ENCODE results near the gene LYPD5.
"Not testable (repeated sequence)": the region's sequence is repeated elsewhere in the genome, so short reads cannot be mapped to it uniquely, and the experiment has no call there.

Gene LYPD5

DNA sequence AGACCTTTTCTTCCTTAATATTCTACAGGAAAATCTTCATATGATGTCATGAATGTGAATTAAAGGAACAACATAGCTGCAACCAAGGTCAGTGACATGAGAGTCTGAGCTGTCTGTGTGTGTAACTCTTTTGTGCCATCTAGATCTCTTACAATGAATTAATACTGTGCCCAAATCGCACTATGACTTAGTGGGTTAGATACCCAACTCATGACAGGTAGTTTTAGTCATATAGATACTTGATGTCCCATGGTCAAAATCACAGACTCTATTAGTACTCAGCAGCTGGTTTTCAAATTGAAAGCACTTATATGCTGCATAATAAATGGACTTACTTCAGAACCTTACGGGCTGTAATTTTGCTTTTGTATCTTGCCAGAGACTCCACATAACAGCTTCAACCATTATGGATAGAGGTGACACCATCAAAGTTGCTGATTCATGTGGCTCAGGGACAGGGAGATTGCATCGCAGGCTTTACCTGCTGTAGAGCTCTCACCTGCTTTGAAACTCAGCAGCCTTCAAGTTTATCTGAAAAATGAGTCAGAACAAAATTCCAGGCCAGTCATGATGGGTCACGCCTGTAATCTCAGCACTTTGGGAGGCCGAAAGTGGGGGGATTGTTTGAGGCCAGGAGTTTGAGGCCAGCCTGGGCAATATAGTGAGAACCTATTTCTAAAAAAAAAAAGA, 12.6 kb upstream of the LYPD5 start:
- no peaks in the 10 kb centered on the region for H3K36me3 Mint-ChIP-seq
- peaks cover under 1% of the 10 kb centered on the region for H3K4me1 Mint-ChIP-seq
- DNase-seq: no peak
- peaks cover 6% of the 10 kb centered on the region for H3K9me3 Mint-ChIP-seq
- H3K27ac Mint-ChIP-seq: no peak overlapping the region
- CTCF ChIA-PET: no interaction called here
- peaks cover 21% of the 10 kb centered on the region for H3K27me3 Mint-ChIP-seq
- H3K4me3 Mint-ChIP-seq: no peak overlapping the region

DNA sequence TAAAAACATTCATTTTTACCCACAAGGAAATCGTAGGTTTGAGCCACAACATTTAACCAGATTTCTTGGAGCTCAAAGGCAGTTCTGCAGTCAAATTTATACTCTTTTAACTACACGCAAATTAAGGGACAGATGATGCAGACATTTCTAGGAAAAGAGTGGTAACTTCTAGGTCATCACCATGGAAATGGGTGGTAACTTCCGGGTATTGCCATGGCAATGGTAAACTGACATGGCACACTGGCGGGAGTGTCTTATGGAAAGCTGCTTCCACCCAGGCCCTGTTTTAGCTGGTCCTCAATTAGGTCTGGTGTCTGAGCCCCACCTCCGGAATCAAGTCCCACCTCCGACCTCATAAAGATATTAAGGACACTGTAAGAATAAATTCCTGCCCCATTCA, 10.4 kb upstream of the LYPD5 start:
- H3K27me3 Mint-ChIP-seq: peaks cover 11% of the 10 kb centered on the region
- CTCF ChIA-PET: interaction anchor here (1.9 kb wide), 1 partner anchor 66 kb away, joined by 4 read pairs; no protein-coding TSS in a partner anchor
- H3K4me3 Mint-ChIP-seq: no peak overlapping the region
- no peak for DNase-seq
- H3K9me3 Mint-ChIP-seq: no peaks in the 10 kb centered on the region
- H3K4me1 Mint-ChIP-seq: no peaks in the 10 kb centered on the region
- H3K36me3 Mint-ChIP-seq: no peaks in the 10 kb centered on the region
- no peak overlapping the region for H3K27ac Mint-ChIP-seq

DNA sequence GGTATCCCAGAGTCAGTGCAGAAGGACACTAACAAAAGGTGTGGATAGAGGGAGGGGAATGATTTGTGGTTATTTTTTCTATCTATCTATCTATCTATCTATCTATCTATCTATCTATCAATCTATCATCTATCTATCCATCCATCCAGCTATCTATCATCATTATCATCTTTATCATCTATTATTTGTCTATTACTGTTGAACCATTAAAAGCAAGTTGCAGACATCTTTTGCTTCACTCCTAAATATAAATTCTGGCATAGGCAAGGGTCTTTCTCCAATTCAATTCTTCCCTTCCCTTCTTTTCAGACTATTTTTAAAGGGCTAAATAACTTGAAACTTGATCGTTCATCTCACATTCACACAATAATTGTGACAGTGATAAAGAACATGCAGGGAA, 10.0 kb upstream of the LYPD5 start:
- CTCF ChIA-PET: interaction anchor here (1.9 kb wide), 1 partner anchor 66 kb away, joined by 4 read pairs; no protein-coding TSS in a partner anchor

DNA sequence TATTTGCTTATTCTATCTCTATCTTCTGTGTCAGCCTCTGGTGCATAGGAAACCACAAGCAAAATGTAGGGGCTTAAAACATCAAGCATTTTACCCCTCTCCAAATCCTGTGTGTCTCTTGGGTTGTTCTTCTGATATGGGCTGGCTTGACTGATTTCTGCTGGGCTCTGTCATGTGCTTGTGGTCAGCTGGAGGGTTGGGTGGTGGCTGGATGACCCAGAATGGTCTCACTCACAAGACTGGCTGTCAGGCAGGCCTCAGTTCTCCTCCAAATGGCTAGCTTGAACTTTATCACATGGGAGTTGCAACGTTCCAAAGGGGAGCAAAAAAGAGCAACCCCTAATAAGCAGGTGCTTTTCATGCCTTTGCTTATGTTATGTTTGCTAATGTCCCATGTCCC, 9.6 kb upstream of the LYPD5 start:
- Mint-ChIP-seq H3K4me3 (no peak overlapping the region), H3K9me3 (no peaks in the 10 kb centered on the region), H3K27ac (no peak overlapping the region), H3K27me3 (peaks cover 18% of the 10 kb centered on the region), H3K36me3 (no peaks in the 10 kb centered on the region), H3K4me1 (no peaks in the 10 kb centered on the region)
- DNase-seq: no peak
- CTCF ChIA-PET: interaction anchor here (0.7 to 1.9 kb wide), 3 partner anchors 66 to 365 kb away, joined by 3 to 4 read pairs (median 4); no protein-coding TSS in a partner anchor

More for the DNA sequence above, 10.0 kb upstream of the LYPD5 start:
- DNase-seq: no peak
- no peaks in the 10 kb centered on the region for H3K9me3 Mint-ChIP-seq
- no peak overlapping the region for H3K4me3 Mint-ChIP-seq
- H3K27me3 Mint-ChIP-seq: peaks cover 15% of the 10 kb centered on the region
- no peaks in the 10 kb centered on the region for H3K36me3 Mint-ChIP-seq
- no peaks in the 10 kb centered on the region for H3K4me1 Mint-ChIP-seq
- H3K27ac Mint-ChIP-seq: no peak overlapping the region

DNA sequence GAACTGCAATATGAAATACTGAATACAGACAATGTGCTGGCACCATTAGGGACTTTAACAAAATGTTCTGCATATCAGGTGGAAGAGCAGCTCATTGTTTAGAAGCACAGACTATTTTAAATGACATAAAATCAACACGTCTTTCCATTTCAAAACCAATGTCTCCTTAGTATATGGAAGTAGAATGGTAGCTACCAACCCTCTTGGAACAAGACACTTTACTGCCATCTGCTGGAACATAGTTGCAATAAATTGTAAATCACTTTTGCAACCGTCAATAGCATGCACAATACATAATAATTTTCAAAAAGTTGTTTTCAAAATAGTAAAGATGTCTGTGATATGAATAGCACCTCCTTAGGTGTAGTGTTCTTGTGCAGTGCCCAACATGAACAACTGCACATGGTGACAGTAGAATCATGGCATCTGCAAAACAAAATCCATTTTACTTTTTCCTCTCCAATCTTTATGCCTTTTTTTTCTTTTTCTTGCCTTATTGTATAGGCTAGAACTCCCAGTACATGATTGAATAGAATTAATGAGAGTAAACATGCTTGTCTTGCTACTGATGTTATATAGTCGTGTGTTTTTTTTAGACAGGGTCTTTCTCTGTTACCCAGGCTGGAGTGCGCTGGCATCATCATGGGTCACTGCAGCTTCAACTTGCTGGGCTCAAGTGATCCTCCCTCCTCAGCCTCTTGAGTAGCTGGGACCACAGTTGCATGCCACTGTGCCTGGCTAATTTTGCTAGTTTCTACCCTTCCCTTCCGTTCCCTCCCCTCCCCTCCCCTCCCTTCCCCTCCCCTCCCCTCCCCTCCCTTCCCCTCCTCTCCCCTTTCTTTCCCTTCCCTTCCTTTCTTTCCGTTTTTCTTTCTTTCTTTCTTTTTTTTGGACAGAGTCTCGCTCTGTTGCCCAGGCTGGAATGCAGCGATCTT, 7.8 kb upstream of the LYPD5 start:
- Mint-ChIP-seq H3K4me3 (no peak overlapping the region), H3K27me3 (peaks cover 26% of the 10 kb centered on the region), H3K27ac (no peak overlapping the region), H3K36me3 (no peaks in the 10 kb centered on the region), H3K9me3 (no peaks in the 10 kb centered on the region), H3K4me1 (no peaks in the 10 kb centered on the region)
- DNase-seq: no peak
- CTCF ChIA-PET: interaction anchor here (0.7 to 1.7 kb wide), 19 partner anchors 11 to 403 kb away, joined by 3 to 6 read pairs (median 4); partner anchors contain the start of genes PLAUR and ZNF227

DNA sequence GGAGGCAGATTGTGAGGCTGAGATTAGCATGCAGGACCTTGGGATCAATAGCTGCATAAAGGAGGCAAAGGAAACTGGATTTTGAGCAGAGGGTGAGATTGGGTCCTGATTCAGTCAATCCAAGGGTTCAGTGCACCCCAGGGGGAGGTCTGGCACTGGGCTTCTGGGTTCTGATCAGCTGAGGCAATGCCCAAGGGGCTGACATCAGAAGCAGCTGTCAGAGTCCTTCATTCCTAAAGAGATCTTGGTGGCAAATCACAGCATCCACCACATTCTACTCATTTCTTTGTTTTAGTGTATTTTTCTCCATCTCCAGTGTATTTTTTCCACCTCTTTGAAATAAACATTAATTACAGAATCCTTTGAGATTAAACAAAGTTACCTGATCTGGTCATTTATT, 5.4 kb upstream of the LYPD5 start:
- Mint-ChIP-seq H3K36me3 (no peaks in the 10 kb centered on the region), H3K9me3 (no peaks in the 10 kb centered on the region), H3K27ac (no peak overlapping the region), H3K27me3 (peaks cover 38% of the 10 kb centered on the region), H3K4me1 (no peaks in the 10 kb centered on the region), H3K4me3 (no peak overlapping the region)
- no peak for DNase-seq
- CTCF ChIA-PET: interaction anchor here (2.6 kb wide), 1 partner anchor 63 kb away, joined by 12 read pairs; no protein-coding TSS in a partner anchor

DNA sequence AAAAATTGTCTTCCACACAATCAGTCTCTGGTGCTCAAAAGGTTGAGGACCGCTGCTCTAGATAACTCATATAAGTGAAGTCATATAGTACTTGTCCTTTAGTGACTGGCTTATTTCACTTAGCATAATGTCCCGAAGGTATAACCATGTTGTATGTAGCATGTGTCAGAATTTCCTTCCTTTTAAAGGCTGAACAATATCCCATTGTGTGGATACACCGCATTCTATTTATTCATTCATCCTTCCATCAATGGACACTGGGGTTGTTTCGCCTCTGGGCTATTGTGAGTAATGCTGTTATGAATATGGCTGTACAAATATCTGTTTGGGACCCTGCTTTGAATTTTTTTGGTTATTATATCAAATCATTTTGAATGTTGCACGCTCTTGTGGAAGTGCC, 4.6 kb upstream of the LYPD5 start:
- H3K4me1 Mint-ChIP-seq: no peaks in the 10 kb centered on the region
- DNase-seq: no peak
- CTCF ChIA-PET: interaction anchor here (1.3 to 2.6 kb wide), 2 partner anchors 62 to 64 kb away, joined by 4 to 12 read pairs; no protein-coding TSS in a partner anchor
- no peaks in the 10 kb centered on the region for H3K9me3 Mint-ChIP-seq
- peaks cover 43% of the 10 kb centered on the region for H3K27me3 Mint-ChIP-seq
- no peak overlapping the region for H3K27ac Mint-ChIP-seq
- no peak overlapping the region for H3K4me3 Mint-ChIP-seq
- no peaks in the 10 kb centered on the region for H3K36me3 Mint-ChIP-seq

DNA sequence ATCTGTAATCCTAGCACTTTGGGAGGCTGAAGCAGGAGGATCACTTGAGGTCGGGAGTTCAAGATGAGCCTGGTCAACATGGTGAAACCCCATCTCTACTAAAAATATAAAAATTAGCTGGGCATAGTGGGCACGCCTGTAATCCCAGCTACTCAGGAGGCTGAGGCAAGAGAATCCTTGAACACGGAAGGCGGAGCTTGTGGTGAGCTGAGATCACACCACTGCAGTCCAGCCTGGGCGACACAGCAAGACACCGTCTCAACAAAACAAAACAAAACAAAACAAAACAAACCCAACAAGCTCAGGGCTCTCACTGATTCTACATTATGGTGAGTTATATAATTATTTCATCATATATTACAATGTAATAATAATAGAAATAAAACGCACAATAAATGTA, 4.2 kb upstream of the LYPD5 start:
- peaks cover 43% of the 10 kb centered on the region for H3K27me3 Mint-ChIP-seq
- CTCF ChIA-PET: interaction anchor here (1.3 to 2.6 kb wide), 2 partner anchors 62 to 63 kb away, joined by 4 to 12 read pairs; no protein-coding TSS in a partner anchor
- H3K4me1 Mint-ChIP-seq, H3K36me3 Mint-ChIP-seq, H3K9me3 Mint-ChIP-seq, H3K27ac Mint-ChIP-seq, DNase-seq, H3K4me3 Mint-ChIP-seq: not testable (repeated sequence)

DNA sequence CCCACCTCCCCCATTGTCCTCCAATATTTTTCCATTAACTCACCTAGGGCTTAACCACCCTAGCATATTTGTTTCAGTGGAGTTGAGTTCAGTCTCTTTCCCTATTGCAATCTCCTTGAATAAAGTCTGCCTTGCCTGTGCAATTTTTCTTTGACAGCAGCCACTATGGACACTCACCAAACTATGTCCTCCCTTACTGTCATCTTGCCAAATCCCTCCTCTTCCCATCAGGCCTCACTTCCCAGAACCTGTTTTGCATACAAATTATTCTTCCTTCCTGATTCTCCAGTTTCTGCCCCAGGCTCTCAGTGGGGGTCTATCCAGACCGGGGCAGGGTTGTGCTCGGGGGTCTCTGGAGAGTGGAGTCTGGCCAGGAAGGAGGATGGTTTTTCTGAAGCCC, 2.2 kb upstream of the LYPD5 start:
- Mint-ChIP-seq H3K4me1 (peaks cover 6% of the 10 kb centered on the region), H3K27me3 (peaks cover 38% of the 10 kb centered on the region), H3K9me3 (no peaks in the 10 kb centered on the region), H3K36me3 (no peaks in the 10 kb centered on the region), H3K27ac (no peak overlapping the region), H3K4me3 (no peak overlapping the region)
- CTCF ChIA-PET: no interaction called here
- DNase-seq: no peak

DNA sequence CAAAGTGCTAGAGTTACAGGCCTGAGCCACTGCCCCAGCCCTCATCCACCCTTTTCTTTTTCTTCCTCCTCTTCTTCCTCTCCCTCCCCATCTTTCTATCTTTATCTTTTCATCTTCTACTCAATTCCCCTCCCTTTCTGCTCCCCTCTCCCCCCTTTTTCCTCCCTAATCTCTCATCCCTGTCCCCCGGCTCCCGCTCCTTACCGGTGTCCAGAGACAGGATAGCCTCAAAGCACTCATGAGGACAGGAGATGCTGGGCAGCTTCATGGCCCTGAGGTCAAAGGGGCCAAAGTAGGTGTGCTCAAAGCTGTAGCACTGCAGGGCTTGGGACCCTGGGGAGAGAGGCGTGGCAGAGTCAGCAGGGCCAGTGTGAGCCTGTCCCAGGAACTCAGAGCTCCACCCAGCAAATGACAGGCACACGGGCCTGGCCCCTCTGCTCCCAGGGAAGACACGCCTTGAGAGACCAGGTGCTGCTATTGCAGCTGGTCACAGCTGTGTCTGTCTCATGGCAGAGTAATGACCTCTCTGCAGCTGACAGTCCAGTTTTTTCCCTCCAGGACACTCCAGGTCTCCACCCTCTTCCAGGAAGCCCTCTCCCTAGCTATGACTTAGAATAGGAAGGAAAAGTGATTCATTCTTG, 2.6 kb downstream of the LYPD5 start:
- H3K27ac Mint-ChIP-seq: no peak overlapping the region
- no peaks in the 10 kb centered on the region for H3K36me3 Mint-ChIP-seq
- H3K9me3 Mint-ChIP-seq: peaks cover 4% of the 10 kb centered on the region
- CTCF ChIA-PET: interaction anchor here (0.7 kb wide), 1 partner anchor 55 kb away, joined by 3 read pairs; no protein-coding TSS in a partner anchor
- peaks cover 27% of the 10 kb centered on the region for H3K4me1 Mint-ChIP-seq
- no peak for DNase-seq
- H3K4me3 Mint-ChIP-seq: peak overlapping the region; percentile 72
- peaks cover 43% of the 10 kb centered on the region for H3K27me3 Mint-ChIP-seq

DNA sequence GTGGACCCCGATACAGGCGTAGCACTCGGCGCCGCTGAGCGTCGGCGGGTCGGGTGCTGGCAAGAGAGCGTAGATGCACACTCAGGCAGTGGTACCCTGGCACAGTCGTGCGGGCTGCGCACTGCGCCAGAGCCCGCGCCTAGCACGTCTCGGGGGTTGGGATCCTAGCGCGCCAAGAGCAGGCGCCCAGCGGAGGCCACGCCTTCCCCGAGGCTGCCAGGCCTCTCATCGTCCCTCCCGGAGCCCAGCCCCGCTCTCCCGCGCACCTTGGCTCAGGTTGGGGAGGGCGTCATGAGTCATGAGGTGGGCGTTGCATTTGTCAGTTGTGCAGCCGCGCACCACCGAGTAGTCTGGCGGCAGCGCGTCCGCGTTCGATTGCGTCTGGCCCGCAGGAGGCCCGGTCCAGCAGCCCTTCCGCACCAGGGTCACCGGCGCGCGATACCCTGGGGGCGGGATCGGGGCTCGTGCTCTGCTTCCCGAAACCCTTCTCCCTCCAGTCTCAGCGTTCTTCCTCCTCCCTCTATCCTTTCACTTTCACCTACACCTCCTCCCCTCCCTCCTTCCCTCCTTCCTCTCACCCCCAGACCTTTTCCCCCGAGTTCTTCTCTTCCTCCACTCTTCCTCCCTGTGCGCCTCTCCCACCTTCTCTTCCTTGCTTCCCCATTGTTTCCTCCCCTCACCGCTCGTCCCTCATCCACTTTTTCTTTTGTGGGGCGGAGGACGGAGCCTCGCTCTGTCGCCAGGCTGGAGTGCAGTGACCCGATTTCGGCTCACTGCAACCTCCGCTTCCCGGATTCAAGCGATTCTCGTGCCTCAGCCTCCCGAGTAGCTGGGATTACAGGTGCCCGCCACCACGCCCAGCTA, 3.5 kb downstream of the LYPD5 start:
- H3K27me3 Mint-ChIP-seq: peaks cover 49% of the 10 kb centered on the region
- no peaks in the 10 kb centered on the region for H3K36me3 Mint-ChIP-seq
- DNase-seq: peak; percentile 72
- no peak overlapping the region for H3K27ac Mint-ChIP-seq
- H3K9me3 Mint-ChIP-seq: peaks cover 4% of the 10 kb centered on the region
- CTCF ChIA-PET: no interaction called here
- peak overlapping the region; percentile 72 for H3K4me3 Mint-ChIP-seq
- peaks cover 27% of the 10 kb centered on the region for H3K4me1 Mint-ChIP-seq

DNA sequence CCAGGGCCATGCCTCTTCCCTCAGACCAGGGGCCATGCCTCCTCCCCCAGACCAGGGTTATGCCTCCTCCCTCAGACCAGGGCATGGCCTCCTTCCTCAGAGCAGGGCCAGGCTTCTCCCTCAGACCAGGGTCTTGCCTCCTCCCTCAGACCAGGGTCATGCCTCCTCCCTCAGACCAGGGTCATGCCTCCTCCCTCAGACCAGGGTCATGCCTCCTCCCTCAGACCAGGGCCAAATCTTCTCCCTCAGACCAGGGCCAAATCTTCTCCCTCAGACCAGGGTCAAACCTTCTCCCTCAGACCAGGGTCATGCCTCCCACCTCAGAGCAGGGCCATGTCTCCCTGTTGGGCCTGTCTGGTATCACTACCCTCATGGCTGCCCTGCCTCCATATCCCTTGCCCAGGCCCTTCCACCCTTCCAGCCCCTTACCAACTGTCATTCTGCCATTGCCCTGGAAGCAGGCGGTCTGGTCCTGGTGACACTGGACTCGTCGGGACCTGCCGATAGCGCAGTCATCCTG, 4.2 kb downstream of the LYPD5 start:
- Mint-ChIP-seq H3K4me1 (peaks cover 27% of the 10 kb centered on the region), H3K27me3 (peaks cover 53% of the 10 kb centered on the region), H3K27ac (no peak overlapping the region), H3K9me3 (peaks cover 4% of the 10 kb centered on the region), H3K4me3 (peak overlapping the region; percentile 72), H3K36me3 (no peaks in the 10 kb centered on the region)
- CTCF ChIA-PET: no interaction called here
- DNase-seq: no peak

DNA sequence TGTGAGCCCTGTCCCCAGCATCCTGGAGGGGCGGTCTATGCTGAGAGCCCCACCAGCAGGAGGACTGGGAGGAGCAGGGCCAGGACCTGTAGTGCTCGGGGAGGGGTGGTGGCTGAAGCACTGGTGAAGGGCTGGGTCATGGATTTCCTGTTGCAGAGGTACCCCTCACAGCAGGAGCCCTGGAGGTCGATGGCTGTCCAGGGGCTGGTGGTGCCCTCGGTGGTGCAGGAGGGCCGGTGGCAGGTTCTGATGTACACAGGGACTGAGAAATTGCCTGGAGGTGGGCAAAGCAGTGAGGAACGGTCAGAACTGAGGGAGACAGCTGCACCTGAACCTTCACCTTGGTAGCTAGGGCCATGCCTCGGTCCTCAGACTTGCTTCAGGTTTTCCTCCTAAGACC, 4.7 kb downstream of the LYPD5 start:
- no peak for DNase-seq
- Mint-ChIP-seq H3K4me1 (peaks cover 27% of the 10 kb centered on the region), H3K4me3 (peak overlapping the region; percentile 72), H3K9me3 (peaks cover 4% of the 10 kb centered on the region), H3K27ac (no peak overlapping the region), H3K27me3 (peaks cover 52% of the 10 kb centered on the region), H3K36me3 (no peaks in the 10 kb centered on the region)
- CTCF ChIA-PET: interaction anchor here (1.1 to 1.3 kb wide), 2 partner anchors 12 to 52 kb away, joined by 4 to 5 read pairs; no protein-coding TSS in a partner anchor
